Activated CD4-positive, alpha-beta T cell treated with anti-CD3 and anti-CD28 coated beads, Interleukin-2, amount 10 ng/mL, durations not matched to agents 7 days and 5 days (primary cell): ENCODE measurements around the gene MS4A4A. TPM values are rescaled to one million over a fixed set of nuclear protein-coding genes. Genes with fewer than 3 reads are reported as not detected.
"Not testable (repeated sequence)": the region's sequence is repeated elsewhere in the genome, so short reads cannot be mapped to it uniquely, and the experiment has no call there.

Experiments
- CTCF ChIA-PET: fragments of 350-600 bp; sonication (Branson Sonifier 250); formaldehyde crosslinking; loops from one replicate; lab custom pipeline; 2021; ENCODE audit warnings: antibody characterized with exemption; lab: Charles Lee
- POLR2A ChIA-PET: fragments of 350-600 bp; sonication (Branson Sonifier 250); formaldehyde crosslinking; loops from one replicate; lab custom pipeline; 2021; ENCODE audit warnings: antibody characterized with exemption; lab: Charles Lee
- DNase-seq: peaks from one replicate; pipeline ENCODE4 v3.0.0-alpha.2; 2020
- H3K27ac Mint-ChIP-seq: one replicate; pipeline ENCODE4 v1.8.0; 2021; ENCODE audit warnings: mild to moderate bottlenecking, moderate library complexity, mixed read lengths
- H3K27me3 Mint-ChIP-seq: one replicate; pipeline ENCODE4 v1.8.0; 2021; ENCODE audit warnings: mixed read lengths
- H3K36me3 Mint-ChIP-seq: one replicate; pipeline ENCODE4 v1.8.0; 2021; ENCODE audit warnings: low read depth, mixed read lengths
- H3K4me1 Mint-ChIP-seq: one replicate; pipeline ENCODE4 v1.8.0; 2021; ENCODE audit warnings: mixed read lengths
- H3K4me3 Mint-ChIP-seq: one replicate; pipeline ENCODE4 v1.8.0; 2021; ENCODE audit warnings: mild to moderate bottlenecking, moderate library complexity, mixed read lengths
- H3K9me3 Mint-ChIP-seq: one replicate; pipeline ENCODE4 v1.8.0; 2021; ENCODE audit warnings: mixed read lengths
- total RNA-seq, 2 experiments: library from RNA; stranded (reverse); gene quantifications; one replicate each; pipeline ENCODE4 v1.2.3, GENCODE V29; 2021

The MS4A4A gene
- total RNA-seq, 2 experiments from 2014 or later = not detected

GRCh38 chr11:60265373-60266214 is 14.9 kb upstream of the MS4A4A start:
- DNase-seq = peak; percentile 15
- no peaks in the 10 kb centered on the region for H3K9me3 Mint-ChIP-seq
- no peaks in the 10 kb centered on the region for H3K4me1 Mint-ChIP-seq
- ChIA-PET CTCF (interaction anchor here (1.8 kb wide), 1 partner anchor 14 kb away, joined by 10 read pairs; no protein-coding TSS in a partner anchor), POLR2A (no interaction called here)
- H3K27ac Mint-ChIP-seq = no peak overlapping the region
- no peaks in the 10 kb centered on the region for H3K36me3 Mint-ChIP-seq
- no peak overlapping the region for H3K4me3 Mint-ChIP-seq
- peaks cover 13% of the 10 kb centered on the region for H3K27me3 Mint-ChIP-seq

DNA sequence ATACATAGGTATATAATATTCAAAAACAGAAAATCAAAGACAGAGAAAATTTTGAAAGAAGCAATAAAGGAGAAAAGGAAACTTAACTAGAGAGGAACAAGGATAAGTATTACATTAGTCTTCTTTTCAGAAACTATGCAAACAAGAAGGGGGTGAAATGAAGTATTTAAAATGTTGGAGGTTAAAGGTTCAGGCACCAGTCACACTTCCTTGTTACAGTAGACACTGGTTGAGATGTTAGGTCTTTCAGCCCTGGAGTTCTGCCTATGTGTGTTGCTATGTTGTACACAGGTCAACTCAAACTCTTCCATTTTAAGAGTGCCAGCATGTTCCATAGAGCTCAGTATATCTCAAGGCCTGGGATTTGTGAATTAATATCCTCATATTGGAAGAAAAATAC is 6.0 kb upstream of the MS4A4A start:
- ChIA-PET POLR2A (no interaction called here), CTCF (no interaction called here)

DNA sequence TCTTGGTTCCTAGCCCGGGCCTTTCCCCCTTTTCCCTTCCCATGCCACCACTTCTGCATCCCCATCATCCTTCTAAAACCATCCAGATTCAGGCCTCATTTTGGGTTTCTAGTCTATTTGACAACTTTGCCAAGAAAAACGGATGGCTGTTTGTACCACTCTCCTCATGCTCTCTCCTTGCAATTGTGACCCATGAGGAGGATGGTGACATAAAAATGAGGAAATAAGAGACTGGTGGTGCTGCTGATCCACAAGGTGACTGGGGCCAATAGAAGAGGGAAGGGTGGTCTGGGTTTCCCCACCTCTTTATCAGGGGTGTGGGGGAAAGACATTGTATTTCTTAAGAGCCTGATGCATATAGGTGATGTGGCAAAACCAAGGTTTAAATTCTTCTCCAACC is 1.0 kb downstream of the MS4A4A start:
- ChIA-PET POLR2A (no interaction called here), CTCF (no interaction called here)
- Mint-ChIP-seq H3K4me3 (no peak overlapping the region), H3K27me3 (peaks cover 10% of the 10 kb centered on the region), H3K9me3 (no peaks in the 10 kb centered on the region), H3K36me3 (no peaks in the 10 kb centered on the region), H3K27ac (no peak overlapping the region), H3K4me1 (no peaks in the 10 kb centered on the region)
- DNase-seq = no peak

More for the DNA sequence above, 6.0 kb upstream of the MS4A4A start:
- H3K9me3 Mint-ChIP-seq = peaks cover 2% of the 10 kb centered on the region
- H3K4me1 Mint-ChIP-seq = peaks cover 3% of the 10 kb centered on the region
- peaks cover 13% of the 10 kb centered on the region for H3K27me3 Mint-ChIP-seq
- no peak overlapping the region for H3K27ac Mint-ChIP-seq
- no peaks in the 10 kb centered on the region for H3K36me3 Mint-ChIP-seq
- no peak for DNase-seq
- no peak overlapping the region for H3K4me3 Mint-ChIP-seq

GRCh38 chr11:60282286-60282685 is 1.8 kb downstream of the MS4A4A start:
- Mint-ChIP-seq H3K4me3 (no peak overlapping the region), H3K4me1 (no peaks in the 10 kb centered on the region), H3K27me3 (peaks cover 8% of the 10 kb centered on the region), H3K36me3 (no peaks in the 10 kb centered on the region), H3K27ac (no peak overlapping the region), H3K9me3 (no peaks in the 10 kb centered on the region)
- no peak for DNase-seq
- POLR2A ChIA-PET = no interaction called here
- CTCF ChIA-PET = no interaction called here

GRCh38 chr11:60285411-60286126 is 5.1 kb downstream of the MS4A4A start:
- DNase-seq, H3K9me3 Mint-ChIP-seq, H3K27ac Mint-ChIP-seq, CTCF ChIA-PET, H3K27me3 Mint-ChIP-seq, H3K4me3 Mint-ChIP-seq, POLR2A ChIA-PET, H3K36me3 Mint-ChIP-seq, H3K4me1 Mint-ChIP-seq: not testable (repeated sequence)

GRCh38 chr11:60288531-60288930 is 8.1 kb downstream of the MS4A4A start:
- Mint-ChIP-seq H3K27me3 (no peaks in the 10 kb centered on the region), H3K4me1 (no peaks in the 10 kb centered on the region), H3K4me3 (no peak overlapping the region), H3K36me3 (no peaks in the 10 kb centered on the region), H3K27ac (no peak overlapping the region), H3K9me3 (no peaks in the 10 kb centered on the region)
- ChIA-PET CTCF (no interaction called here), POLR2A (no interaction called here)
- DNase-seq = no peak

DNA sequence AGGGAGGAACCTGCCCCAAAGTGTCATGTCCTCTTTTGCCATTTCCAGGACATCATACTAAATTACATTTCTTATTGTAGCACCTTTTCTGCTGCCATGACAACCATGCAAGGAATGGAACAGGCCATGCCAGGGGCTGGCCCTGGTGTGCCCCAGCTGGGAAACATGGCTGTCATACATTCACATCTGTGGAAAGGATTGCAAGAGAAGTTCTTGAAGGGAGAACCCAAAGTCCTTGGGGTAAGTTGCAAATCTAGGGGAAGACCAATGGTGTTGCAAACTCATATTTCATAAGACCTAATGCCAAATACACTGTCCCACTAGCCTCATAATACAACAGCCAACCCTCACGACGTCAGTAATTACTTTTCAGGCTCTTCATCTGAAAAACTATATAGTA is 11.7 kb downstream of the MS4A4A start:
- ChIA-PET POLR2A (no interaction called here), CTCF (no interaction called here)
- Mint-ChIP-seq H3K27me3 (peaks cover 3% of the 10 kb centered on the region), H3K36me3 (no peaks in the 10 kb centered on the region), H3K4me1 (no peaks in the 10 kb centered on the region), H3K9me3 (no peaks in the 10 kb centered on the region), H3K4me3 (no peak overlapping the region), H3K27ac (no peak overlapping the region)
- DNase-seq = no peak

GRCh38 chr11:60301178-60301577 is 20.7 kb downstream of the MS4A4A start:
- ChIA-PET POLR2A (no interaction called here), CTCF (no interaction called here)
- Mint-ChIP-seq H3K4me3 (no peak overlapping the region), H3K9me3 (no peaks in the 10 kb centered on the region), H3K36me3 (no peaks in the 10 kb centered on the region), H3K4me1 (no peaks in the 10 kb centered on the region), H3K27ac (no peak overlapping the region), H3K27me3 (peaks cover 8% of the 10 kb centered on the region)
- no peak for DNase-seq

- CTCF ChIA-PET, H3K36me3 Mint-ChIP-seq, POLR2A ChIA-PET, H3K27ac Mint-ChIP-seq, DNase-seq, H3K4me3 Mint-ChIP-seq, H3K9me3 Mint-ChIP-seq, H3K27me3 Mint-ChIP-seq, H3K4me1 Mint-ChIP-seq: not testable (repeated sequence)
These were observed 21.4 kb downstream of the MS4A4A start for GRCh38 chr11:60301884-60302283.

- no peak overlapping the region for H3K4me3 Mint-ChIP-seq
- CTCF ChIA-PET = no interaction called here
- POLR2A ChIA-PET = no interaction called here
- no peaks in the 10 kb centered on the region for H3K36me3 Mint-ChIP-seq
- DNase-seq = no peak
- H3K27ac Mint-ChIP-seq = no peak overlapping the region
- peaks cover 6% of the 10 kb centered on the region for H3K4me1 Mint-ChIP-seq
- H3K9me3 Mint-ChIP-seq = no peaks in the 10 kb centered on the region
- H3K27me3 Mint-ChIP-seq = peaks cover 7% of the 10 kb centered on the region
These were observed 23.2 kb downstream of the MS4A4A start for GRCh38 chr11:60303661-60304060.

GRCh38 chr11:60305906-60306619 is 25.6 kb downstream of the MS4A4A start:
- no peak for DNase-seq
- H3K27ac Mint-ChIP-seq = no peak overlapping the region
- H3K27me3 Mint-ChIP-seq = peaks cover 5% of the 10 kb centered on the region
- no peak overlapping the region for H3K4me3 Mint-ChIP-seq
- no peaks in the 10 kb centered on the region for H3K9me3 Mint-ChIP-seq
- ChIA-PET POLR2A (no interaction called here), CTCF (no interaction called here)
- H3K4me1 Mint-ChIP-seq = peaks cover 10% of the 10 kb centered on the region
- H3K36me3 Mint-ChIP-seq = no peaks in the 10 kb centered on the region

DNA sequence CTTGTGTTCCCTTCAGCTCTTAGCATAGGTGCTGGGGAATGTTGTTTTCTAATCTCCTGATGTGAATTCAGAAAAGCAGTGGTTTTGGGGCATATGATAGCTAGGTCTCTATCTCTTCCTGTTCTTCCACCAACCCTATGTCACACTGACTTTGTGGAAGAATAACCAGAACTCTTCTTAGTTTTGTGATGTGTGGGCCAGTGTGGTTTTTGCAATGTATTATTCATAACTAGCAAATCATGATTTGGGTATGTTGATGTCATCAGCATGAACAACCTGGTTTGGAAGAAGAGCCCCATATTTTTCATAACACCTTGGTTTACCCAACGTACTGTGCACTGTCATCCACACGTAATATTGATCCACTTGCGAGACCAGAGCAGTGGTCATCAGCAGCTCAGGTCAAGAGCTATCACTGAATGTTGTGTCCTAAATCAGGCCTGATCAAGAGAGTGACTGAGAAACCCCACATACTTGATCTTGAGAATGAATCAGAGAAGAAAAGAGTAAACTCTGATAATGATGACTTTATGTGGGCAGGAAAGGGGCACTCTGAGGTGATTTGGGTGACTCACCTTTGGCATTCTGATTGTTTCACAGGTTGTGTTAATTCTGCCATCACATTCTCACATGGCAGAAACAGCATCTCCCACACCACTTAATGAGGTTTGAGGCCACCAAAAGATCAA is 27.2 kb downstream of the MS4A4A start:
- H3K4me3 Mint-ChIP-seq = no peak overlapping the region
- peaks cover 10% of the 10 kb centered on the region for H3K4me1 Mint-ChIP-seq
- H3K36me3 Mint-ChIP-seq = no peaks in the 10 kb centered on the region
- H3K27ac Mint-ChIP-seq = no peak overlapping the region
- no peaks in the 10 kb centered on the region for H3K9me3 Mint-ChIP-seq
- peaks cover 4% of the 10 kb centered on the region for H3K27me3 Mint-ChIP-seq
- ChIA-PET POLR2A (no interaction called here), CTCF (interaction anchor here (0.7 kb wide), 1 partner anchor 109 kb away, joined by 3 read pairs; no protein-coding TSS in a partner anchor)
- no peak for DNase-seq
